ENCODE measurements around the gene MECP2.

- TF ChIP-seq CTCF (conservative IDR thresholded peaks at IDR 0.05; ENCODE audit: low read depth, low read length) (no peak), EZH2 (IDR thresholded peaks at IDR 0.05; ENCODE audit: borderline replicate concordance, low read depth, low read length, poor library complexity, severe bottlenecking) (no peak)
Measured at GRCh38 chrX:154049209-154050112, 48.1 kb downstream of the MECP2 start.
